ENCODE measurements around the gene GRIK5. TPM values are rescaled to one million over a fixed set of nuclear protein-coding genes. Genes with fewer than 3 reads are reported as not detected.

The GRIK5 gene
- total RNA-seq, 1 experiment from 2014 or later = 0.96 TPM

DNA sequence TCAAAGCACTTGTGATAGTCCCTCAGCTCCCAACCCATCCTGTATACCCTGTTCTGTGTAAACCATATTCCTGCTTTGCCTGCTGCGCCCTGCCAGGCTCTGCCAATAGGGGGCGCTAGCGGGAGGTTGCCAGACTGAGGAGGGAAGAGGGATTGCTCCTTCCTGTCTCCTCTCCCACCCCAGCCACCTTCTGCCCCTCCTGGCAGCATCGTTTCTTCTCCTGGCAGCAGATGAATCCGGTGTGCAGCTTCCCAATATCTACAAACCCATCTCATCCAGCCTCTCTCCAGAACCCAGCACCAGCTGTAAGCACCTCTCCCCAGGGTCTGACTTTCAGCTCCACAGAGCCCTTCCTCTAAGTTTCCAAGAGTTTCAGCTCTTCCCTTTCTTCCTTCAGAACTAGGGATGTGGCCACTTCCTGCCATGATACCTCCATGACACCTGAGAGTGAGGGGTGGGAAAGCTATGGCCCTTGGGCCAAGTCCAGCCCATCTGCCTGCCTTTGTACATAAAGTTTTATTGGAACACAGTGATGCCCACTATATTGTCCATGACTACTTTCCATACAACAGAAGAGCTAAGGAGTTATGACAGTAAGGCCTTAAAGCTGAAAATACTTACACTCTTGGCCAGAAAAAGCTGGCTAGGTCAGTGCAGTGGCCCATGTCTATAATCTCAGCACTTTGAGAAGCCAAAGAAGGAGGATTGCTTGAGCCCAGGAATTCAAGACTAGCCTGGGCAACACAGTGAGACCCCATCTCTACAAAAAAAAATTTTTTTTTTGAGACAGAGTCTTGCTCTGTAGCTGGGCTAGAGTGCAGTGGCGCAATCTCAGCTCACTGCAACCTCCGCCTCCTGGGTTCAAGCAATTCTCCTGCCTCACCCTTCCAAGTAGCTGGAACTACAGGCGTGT, 41.4 kb downstream of the GRIK5 start:
- H3K27me3 ChIP-seq (ENCODE audit: insufficient read depth, low read depth) = peaks cover 25% of the 10 kb centered on the region; the same call in 1 of the 2 replicates
- CTCF ChIA-PET = interaction anchor here (0.5 kb wide), 1 partner anchor 10 kb away, joined by 6 read pairs; no protein-coding TSS in a partner anchor
- no peaks in the 10 kb centered on the region for H3K9me3 ChIP-seq (ENCODE audit: insufficient read depth, low read depth)
- H3K36me3 ChIP-seq (ENCODE audit: low read depth) = no peaks in the 10 kb centered on the region
- H3K4me1 ChIP-seq (replicated peaks; ENCODE audit: insufficient read depth) = no peaks in the 10 kb centered on the region; the same call in 1 of the 2 replicates
- no peak overlapping the region for H2AFZ ChIP-seq
- no peak overlapping the region for H3K4me3 ChIP-seq
- H3K27ac ChIP-seq = no peak overlapping the region
- H3K79me2 ChIP-seq (ENCODE audit: low read depth) = no peaks in the 10 kb centered on the region
- POLR2A ChIA-PET (ENCODE audit: unreplicated experiment) = no interaction called here
- no peak for TF ChIP-seq EZH2 (IDR thresholded peaks at IDR 0.05; ENCODE audit: low read depth)
- TF ChIP-seq, protein P1, sequence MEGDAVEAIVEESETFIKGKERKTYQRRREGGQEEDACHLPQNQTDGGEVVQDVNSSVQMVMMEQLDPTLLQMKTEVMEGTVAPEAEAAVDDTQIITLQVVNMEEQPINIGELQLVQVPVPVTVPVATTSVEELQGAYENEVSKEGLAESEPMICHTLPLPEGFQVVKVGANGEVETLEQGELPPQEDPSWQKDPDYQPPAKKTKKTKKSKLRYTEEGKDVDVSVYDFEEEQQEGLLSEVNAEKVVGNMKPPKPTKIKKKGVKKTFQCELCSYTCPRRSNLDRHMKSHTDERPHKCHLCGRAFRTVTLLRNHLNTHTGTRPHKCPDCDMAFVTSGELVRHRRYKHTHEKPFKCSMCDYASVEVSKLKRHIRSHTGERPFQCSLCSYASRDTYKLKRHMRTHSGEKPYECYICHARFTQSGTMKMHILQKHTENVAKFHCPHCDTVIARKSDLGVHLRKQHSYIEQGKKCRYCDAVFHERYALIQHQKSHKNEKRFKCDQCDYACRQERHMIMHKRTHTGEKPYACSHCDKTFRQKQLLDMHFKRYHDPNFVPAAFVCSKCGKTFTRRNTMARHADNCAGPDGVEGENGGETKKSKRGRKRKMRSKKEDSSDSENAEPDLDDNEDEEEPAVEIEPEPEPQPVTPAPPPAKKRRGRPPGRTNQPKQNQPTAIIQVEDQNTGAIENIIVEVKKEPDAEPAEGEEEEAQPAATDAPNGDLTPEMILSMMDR (conservative IDR thresholded peaks at IDR 0.05) = peak; percentile 70
- no peaks in the 10 kb centered on the region for H3K9me2 ChIP-seq (ENCODE audit: insufficient read depth)
- no peak for DNase-seq
- intact Hi-C loops (cut with micrococcal nuclease; ENCODE audit: unreplicated experiment) = no loop called here
- H3K4me2 ChIP-seq = no peak overlapping the region
- no peaks in the 10 kb centered on the region for H4K20me1 ChIP-seq (ENCODE audit: insufficient read depth)
- H3F3A ChIP-seq (ENCODE audit: insufficient read depth, low read depth) = no peaks in the 10 kb centered on the region
- BruUV-seq (replicated peaks) = no TSS peak

DNA sequence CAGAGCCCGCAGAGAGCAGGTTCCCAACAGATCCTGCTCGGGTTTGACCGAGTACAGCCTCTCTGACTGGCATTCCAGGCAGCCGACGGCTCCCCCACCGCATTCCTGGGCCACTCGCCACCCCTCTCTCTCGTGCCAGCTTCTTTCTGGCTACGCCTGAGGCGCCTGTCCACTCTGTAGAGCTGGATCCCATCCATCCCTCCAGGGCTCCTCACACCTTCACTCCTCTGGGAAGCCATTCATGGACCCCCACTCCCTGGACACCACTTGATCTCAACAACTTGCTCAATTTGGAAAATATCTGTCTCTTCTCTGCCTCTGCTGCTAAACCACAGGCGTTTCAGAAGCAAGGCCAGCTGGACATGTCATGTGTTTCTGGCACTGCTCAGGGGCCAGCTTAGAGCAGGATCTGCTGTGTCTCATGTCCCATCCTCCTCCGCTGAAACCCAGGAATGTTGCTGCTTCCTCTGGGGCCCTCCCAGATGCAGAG, 45.3 kb downstream of the GRIK5 start:
- H4K20me1 ChIP-seq (ENCODE audit: insufficient read depth) = no peaks in the 10 kb centered on the region
- peaks cover 25% of the 10 kb centered on the region; the same call in 1 of the 2 replicates for H3K27me3 ChIP-seq (ENCODE audit: insufficient read depth, low read depth)
- H3F3A ChIP-seq (ENCODE audit: insufficient read depth, low read depth) = no peaks in the 10 kb centered on the region
- H3K27ac ChIP-seq = no peak overlapping the region
- H3K4me1 ChIP-seq (replicated peaks; ENCODE audit: insufficient read depth) = no peaks in the 10 kb centered on the region
- POLR2A ChIA-PET (ENCODE audit: unreplicated experiment) = interaction anchor here (0.6 to 0.8 kb wide), 2 partner anchors 15 to 40 kb away, joined by 4 to 6 read pairs; no protein-coding TSS in a partner anchor
- no peaks in the 10 kb centered on the region for H3K79me2 ChIP-seq (ENCODE audit: low read depth)
- no peaks in the 10 kb centered on the region for H3K9me2 ChIP-seq (ENCODE audit: insufficient read depth)
- intact Hi-C loops (cut with micrococcal nuclease; ENCODE audit: unreplicated experiment) = no loop called here
- no peaks in the 10 kb centered on the region for H3K36me3 ChIP-seq (ENCODE audit: low read depth)
- no peaks in the 10 kb centered on the region for H3K9me3 ChIP-seq (ENCODE audit: insufficient read depth, low read depth)
- H3K4me2 ChIP-seq = no peak overlapping the region
- TF ChIP-seq EZH2 (IDR thresholded peaks at IDR 0.05; ENCODE audit: low read depth) = no peak
- TF ChIP-seq, protein P1 (conservative IDR thresholded peaks at IDR 0.05) = no peak
- peak in 1 of 2 experiments; percentile 62 for DNase-seq
- BruUV-seq (replicated peaks) = no TSS peak
- H2AFZ ChIP-seq = no peak overlapping the region
- H3K4me3 ChIP-seq = no peak overlapping the region
- CTCF ChIA-PET = interaction anchor here (0.6 to 0.7 kb wide), 3 partner anchors 52 to 254 kb away, joined by 3 to 4 read pairs (median 3); partner anchors contain the start of gene ZNF574

DNA sequence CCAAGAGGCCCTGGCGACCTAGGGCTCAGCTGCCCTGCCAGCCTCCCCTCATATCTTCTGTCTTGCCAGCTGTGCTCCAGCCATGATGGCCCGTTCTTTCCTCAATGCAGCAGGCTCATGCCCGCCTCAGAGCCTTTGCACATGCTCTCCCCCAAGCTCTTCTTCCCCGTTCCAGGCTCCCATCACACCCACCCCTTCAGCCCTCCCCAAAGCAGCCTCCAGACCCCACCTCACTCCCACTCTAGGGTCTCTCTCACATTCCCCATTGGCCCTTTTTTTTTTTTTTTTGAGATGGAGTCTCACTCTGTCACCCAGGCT, 46.1 kb downstream of the GRIK5 start:
- ChIA-PET POLR2A (ENCODE audit: unreplicated experiment) (no interaction called here), CTCF (interaction anchor here (0.6 to 0.7 kb wide), 2 partner anchors 52 to 254 kb away, joined by 3 to 4 read pairs; partner anchors contain the start of gene ZNF574)
- Histone ChIP-seq H3K4me3 (no peak overlapping the region), H3K27ac (no peak overlapping the region), H2AFZ (no peak overlapping the region), H3K4me1 (replicated peaks; ENCODE audit: insufficient read depth) (no peaks in the 10 kb centered on the region), H3F3A (ENCODE audit: insufficient read depth, low read depth) (no peaks in the 10 kb centered on the region), H3K27me3 (ENCODE audit: insufficient read depth, low read depth) (peaks cover 25% of the 10 kb centered on the region; the same call in 1 of the 2 replicates), H3K9me2 (ENCODE audit: insufficient read depth) (no peaks in the 10 kb centered on the region), H3K4me2 (no peak overlapping the region), H4K20me1 (ENCODE audit: insufficient read depth) (no peaks in the 10 kb centered on the region), H3K36me3 (ENCODE audit: low read depth) (no peaks in the 10 kb centered on the region), H3K9me3 (ENCODE audit: insufficient read depth, low read depth) (no peaks in the 10 kb centered on the region), H3K79me2 (ENCODE audit: low read depth) (no peaks in the 10 kb centered on the region)
- no TSS peak for BruUV-seq (replicated peaks)
- DNase-seq = no peak
- intact Hi-C loops (cut with micrococcal nuclease; ENCODE audit: unreplicated experiment) = loop anchor here (1.0 kb wide), 1 partner anchor 11 kb away; no protein-coding TSS in a partner anchor
- TF ChIP-seq EZH2 (IDR thresholded peaks at IDR 0.05; ENCODE audit: low read depth) = no peak
- TF ChIP-seq, protein P1 (conservative IDR thresholded peaks at IDR 0.05) = 0 out of 2 replicates have a peak, but pooled peaks have one; percentile 20

All from PC-9 (cell line).